ENCODE measurements around the gene ARL4D. TPM values are rescaled to one million over a fixed set of nuclear protein-coding genes. Genes with fewer than 3 reads are reported as not detected.

The ARL4D gene
- total and polyA plus RNA-seq, 11 donors: 2.2 to 16.2 (median 4.2) TPM

GRCh38 chr17:43356999-43357398 is 41.8 kb upstream of the ARL4D start:
- no peak for DNase-seq
- H3K4me1 ChIP-seq: peaks cover 0 to 30% (median 10%) of the 10 kb centered on the region in 12 donors
- H3K9me3 ChIP-seq: no peaks in the 10 kb centered on the region
- H3K36me3 ChIP-seq: no peaks in the 10 kb centered on the region
- no peak overlapping the region for H3K27ac ChIP-seq
- 77 to 83% (median 80%) methylated on average over 4 of the region's 4 CpGs for WGBS, 4 donors
- ATAC-seq: no peak
- intact Hi-C loops (cut with DNase I): no loop called here
- H3K4me3 ChIP-seq: no peak overlapping the region
- H3K27me3 ChIP-seq: no peaks in the 10 kb centered on the region
- TF ChIP-seq POLR2A (IDR thresholded peaks at IDR 0.05): no peak
- TF ChIP-seq, protein P1, sequence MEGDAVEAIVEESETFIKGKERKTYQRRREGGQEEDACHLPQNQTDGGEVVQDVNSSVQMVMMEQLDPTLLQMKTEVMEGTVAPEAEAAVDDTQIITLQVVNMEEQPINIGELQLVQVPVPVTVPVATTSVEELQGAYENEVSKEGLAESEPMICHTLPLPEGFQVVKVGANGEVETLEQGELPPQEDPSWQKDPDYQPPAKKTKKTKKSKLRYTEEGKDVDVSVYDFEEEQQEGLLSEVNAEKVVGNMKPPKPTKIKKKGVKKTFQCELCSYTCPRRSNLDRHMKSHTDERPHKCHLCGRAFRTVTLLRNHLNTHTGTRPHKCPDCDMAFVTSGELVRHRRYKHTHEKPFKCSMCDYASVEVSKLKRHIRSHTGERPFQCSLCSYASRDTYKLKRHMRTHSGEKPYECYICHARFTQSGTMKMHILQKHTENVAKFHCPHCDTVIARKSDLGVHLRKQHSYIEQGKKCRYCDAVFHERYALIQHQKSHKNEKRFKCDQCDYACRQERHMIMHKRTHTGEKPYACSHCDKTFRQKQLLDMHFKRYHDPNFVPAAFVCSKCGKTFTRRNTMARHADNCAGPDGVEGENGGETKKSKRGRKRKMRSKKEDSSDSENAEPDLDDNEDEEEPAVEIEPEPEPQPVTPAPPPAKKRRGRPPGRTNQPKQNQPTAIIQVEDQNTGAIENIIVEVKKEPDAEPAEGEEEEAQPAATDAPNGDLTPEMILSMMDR (IDR thresholded peaks at IDR 0.05): no peak

DNA sequence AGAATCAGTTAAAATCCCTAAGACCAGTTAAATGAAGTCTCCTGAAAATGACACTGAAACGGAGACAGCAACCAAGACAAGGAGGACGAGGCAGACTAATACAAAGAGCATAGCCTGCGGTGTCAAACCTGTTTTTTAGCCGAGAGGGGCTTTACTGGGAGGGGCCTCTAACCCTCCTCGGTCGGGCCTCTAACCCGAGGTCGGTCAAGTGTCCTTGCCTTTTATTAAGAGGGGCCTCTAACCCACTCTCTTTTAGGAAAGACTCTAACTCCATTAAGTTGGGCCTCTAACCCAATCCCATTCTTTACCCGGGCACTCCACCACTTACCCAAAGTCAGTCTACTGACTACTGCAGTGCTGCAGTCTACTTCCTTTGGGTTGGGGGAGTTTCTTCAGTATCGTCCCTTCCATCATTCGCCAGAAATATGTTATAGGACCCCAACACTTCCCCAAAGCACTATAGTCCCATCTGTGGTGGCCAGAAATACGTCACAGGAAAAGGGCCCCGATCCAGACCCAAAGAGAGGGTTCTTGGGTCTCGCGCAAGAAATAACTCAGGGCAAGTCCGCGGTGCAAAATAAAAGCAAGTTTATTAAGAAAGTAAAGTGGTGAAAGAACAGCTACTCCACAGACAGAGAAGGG is 39.2 kb upstream of the ARL4D start:
- Histone ChIP-seq H3K27me3 (no peaks in the 10 kb centered on the region), H3K9me3 (no peaks in the 10 kb centered on the region), H3K4me3 (peak overlapping the region in 10 of 12 donors; percentile 41 to 73 (median 62)), H3K4me1 (peaks cover 0 to 18% (median 10%) of the 10 kb centered on the region in 12 donors), H3K36me3 (no peaks in the 10 kb centered on the region), H3K27ac (peak overlapping the region; percentile 90 to 99 (median 96))
- no peak for TF ChIP-seq POLR2A (IDR thresholded peaks at IDR 0.05)
- TF ChIP-seq, protein P1 (IDR thresholded peaks at IDR 0.05): no peak
- ATAC-seq (no peak), DNase-seq (no peak)
- intact Hi-C loops (cut with DNase I): loop anchor here in 4 of 10 donors (2.0 to 10.0 kb wide), 2 partner anchors 29 to 45 kb away; no protein-coding TSS in a partner anchor
- WGBS, 4 donors: 62 to 83% (median 76%) methylated on average over 17 of the region's 17 CpGs

DNA sequence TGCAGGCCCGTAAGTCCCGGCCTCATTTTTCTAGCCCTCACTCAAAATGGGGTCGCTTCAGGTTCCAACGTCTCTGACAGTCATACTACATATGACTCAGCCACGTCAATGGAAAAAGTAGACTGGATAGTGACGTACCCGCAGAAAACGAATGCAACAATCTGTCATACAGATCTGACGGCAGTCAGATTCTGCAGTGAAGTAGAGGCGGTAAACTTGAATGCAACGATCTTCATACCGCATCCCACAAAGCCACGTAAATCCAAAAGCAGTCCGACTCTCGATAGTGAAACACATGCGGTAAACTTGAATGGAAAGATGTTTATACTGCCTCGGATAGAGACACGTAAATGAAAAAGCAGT is 38.4 kb upstream of the ARL4D start:
- Histone ChIP-seq H3K36me3 (no peaks in the 10 kb centered on the region), H3K27me3 (no peaks in the 10 kb centered on the region), H3K9me3 (no peaks in the 10 kb centered on the region), H3K4me3 (peak overlapping the region; percentile 24 to 73 (median 59)), H3K27ac (peak overlapping the region; percentile 90 to 99 (median 96)), H3K4me1 (peaks cover 0 to 18% (median 10%) of the 10 kb centered on the region in 12 donors)
- DNase-seq: peak in 2 of 5 donors; percentile 34 to 44
- no peak for TF ChIP-seq POLR2A (IDR thresholded peaks at IDR 0.05)
- TF ChIP-seq, protein P1 (IDR thresholded peaks at IDR 0.05): no peak
- WGBS, 4 donors: 23 to 44% (median 29%) methylated on average over 18 of the region's 18 CpGs
- ATAC-seq: peak in 2 of 4 donors; percentile 34 to 42
- intact Hi-C loops (cut with DNase I): loop anchor here in 4 of 10 donors (2.0 to 10.0 kb wide), 2 partner anchors 28 to 46 kb away; no protein-coding TSS in a partner anchor

DNA sequence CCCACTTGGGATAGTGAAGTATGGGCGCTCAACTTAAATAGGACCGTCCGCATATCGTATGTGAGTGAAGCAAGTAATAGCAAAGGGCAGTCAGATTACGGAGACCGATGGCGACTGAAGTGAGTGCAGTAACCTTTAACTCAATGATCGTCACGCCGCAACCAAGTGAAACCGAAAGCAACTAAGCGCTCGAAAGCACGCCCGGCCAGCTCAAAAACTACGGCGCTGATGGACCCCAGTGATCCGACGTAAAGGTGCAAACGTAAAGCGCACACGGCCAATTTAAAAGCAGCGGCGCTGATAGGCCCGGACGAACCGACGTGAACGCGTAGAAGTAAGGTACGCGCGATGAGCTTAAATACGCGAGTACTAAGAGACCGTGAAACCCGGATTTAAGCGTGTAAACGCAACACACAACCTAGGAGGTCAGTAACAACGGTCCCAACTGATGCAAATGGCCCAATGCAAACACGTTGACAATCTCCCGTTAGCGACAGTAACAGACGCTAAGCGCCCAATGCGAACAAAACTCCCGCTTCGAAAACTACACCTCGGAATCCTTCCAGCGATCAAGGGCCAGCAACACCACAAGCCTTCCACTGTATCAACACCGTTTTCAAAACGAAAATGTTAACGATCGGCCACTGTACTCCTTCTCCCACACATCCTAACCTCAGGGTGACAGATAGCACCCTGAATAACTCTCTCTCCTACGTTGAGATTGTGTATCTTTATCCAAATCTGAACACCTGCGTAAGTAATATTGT is 37.9 kb upstream of the ARL4D start:
- peak; percentile 87 to 93 (median 90) for ATAC-seq
- Histone ChIP-seq H3K9me3 (no peaks in the 10 kb centered on the region), H3K27ac (peak overlapping the region; percentile 90 to 99 (median 96)), H3K4me3 (peak overlapping the region; percentile 24 to 73 (median 59)), H3K36me3 (no peaks in the 10 kb centered on the region), H3K4me1 (peaks cover 0 to 18% (median 10%) of the 10 kb centered on the region in 12 donors), H3K27me3 (no peaks in the 10 kb centered on the region)
- peak; percentile 90 to 93 (median 90) for DNase-seq
- peak; percentile 10 to 97 for TF ChIP-seq POLR2A (IDR thresholded peaks at IDR 0.05)
- TF ChIP-seq, protein P1 (IDR thresholded peaks at IDR 0.05): no peak
- WGBS, 4 donors: 0 to 18% (median 1%) methylated on average over 56 of the region's 56 CpGs
- intact Hi-C loops (cut with DNase I): loop anchor here in 4 of 10 donors (2.0 to 10.0 kb wide), 2 partner anchors 28 to 46 kb away; no protein-coding TSS in a partner anchor

Data from heart left ventricle (tissue), 16 donors.